ENCODE measurements around the gene RHPN2.
"Not testable (repeated sequence)": the region's sequence is repeated elsewhere in the genome, so short reads cannot be mapped to it uniquely, and the experiment has no call there.

Gene RHPN2

DNA sequence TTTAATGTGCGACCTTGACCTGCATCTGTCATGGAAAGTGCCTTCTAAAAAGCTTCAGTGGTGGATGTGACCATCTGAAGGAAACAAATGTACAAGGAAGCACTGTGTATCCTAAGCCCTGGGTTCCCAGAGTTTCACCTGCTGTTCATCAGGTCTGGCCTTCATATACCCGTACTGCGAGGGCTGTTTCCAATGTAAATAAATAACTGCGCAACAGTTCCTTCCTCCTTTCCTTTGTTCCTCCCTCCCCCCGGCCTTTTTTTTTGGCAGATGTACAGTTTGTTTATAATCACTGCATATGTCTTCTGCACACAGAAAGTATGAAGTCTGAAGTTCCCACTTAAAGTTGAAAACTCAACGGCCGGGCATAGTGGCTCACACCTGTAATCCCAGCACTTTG, 87.4 kb downstream of the RHPN2 start:
- H3K9me3 ChIP-seq (ENCODE audit: control insufficient read depth, insufficient read depth, low read length) = no peaks in the 10 kb centered on the region
- peaks cover 3% of the 10 kb centered on the region; the same call in 1 of the 2 replicates for H3K36me3 ChIP-seq (ENCODE audit: control insufficient read depth, insufficient read depth, low read length)
- H3K27ac ChIP-seq (ENCODE audit: low read length) = no peak overlapping the region
- H3K4me1 ChIP-seq (ENCODE audit: control insufficient read depth, insufficient read depth, low read length) = no peaks in the 10 kb centered on the region
- WGBS (ENCODE audit: insufficient coverage, insufficient read length) = no CpG with 5 or more reads among the region's 7 CpGs
- no peak overlapping the region for H3K4me3 ChIP-seq (ENCODE audit: low read length)
- no peaks in the 10 kb centered on the region for H3K27me3 ChIP-seq (ENCODE audit: control insufficient read depth, insufficient read depth, low read length)
- DNase-seq (ENCODE audit: low read depth, low spot score) = no peak

DNA sequence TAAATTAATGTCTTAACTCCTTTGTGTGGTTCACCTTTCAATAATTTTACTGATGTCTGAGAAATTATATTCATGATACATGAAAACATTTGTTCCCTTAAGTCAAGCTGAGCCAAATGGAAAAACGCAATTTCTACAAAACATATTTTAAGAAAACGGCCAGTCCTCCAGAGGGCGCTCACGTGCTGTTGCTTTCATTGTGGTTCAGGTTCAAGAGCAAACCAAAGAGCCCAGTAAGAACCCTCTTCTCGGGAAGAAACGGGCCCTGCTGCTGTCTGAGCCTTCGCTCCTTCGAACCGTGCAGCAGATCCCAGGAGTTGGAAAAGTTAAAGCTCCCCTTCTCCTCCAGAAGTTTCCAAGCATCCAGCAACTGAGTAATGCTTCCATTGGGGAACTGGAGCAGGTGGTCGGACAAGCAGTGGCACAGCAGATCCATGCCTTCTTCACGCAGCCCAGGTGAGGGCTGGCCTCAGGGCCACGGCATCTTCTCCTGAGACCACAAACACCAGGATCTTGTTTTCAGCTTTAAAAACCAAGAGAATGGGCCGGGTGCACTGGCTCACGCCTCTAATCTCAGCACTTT, 88.4 kb downstream of the RHPN2 start:
- Histone ChIP-seq H3K9me3 (ENCODE audit: control insufficient read depth, insufficient read depth, low read length) (no peaks in the 10 kb centered on the region), H3K4me3 (ENCODE audit: low read length) (no peak overlapping the region), H3K27me3 (ENCODE audit: control insufficient read depth, insufficient read depth, low read length) (no peaks in the 10 kb centered on the region), H3K36me3 (ENCODE audit: control insufficient read depth, insufficient read depth, low read length) (peaks cover 3% of the 10 kb centered on the region; the same call in 1 of the 2 replicates), H3K4me1 (ENCODE audit: control insufficient read depth, insufficient read depth, low read length) (no peaks in the 10 kb centered on the region), H3K27ac (ENCODE audit: low read length) (no peak overlapping the region)
- no CpG with 5 or more reads among the region's 14 CpGs for WGBS (ENCODE audit: insufficient coverage, insufficient read length)
- peak; percentile 54 for DNase-seq (ENCODE audit: low read depth, low spot score)

GRCh38 chr19:32971715-32972540, 92.8 kb downstream of the RHPN2 start, which contains the start of the genes CEP89 and FAAP24:
TSS of gene CEP89 (minus strand) at chr19:32971958. CDS start at chr19:32971874, 84 bp downstream.
TSS of gene FAAP24 (plus strand) at chr19:32972242. CDS start at chr19:32973197, 955 bp downstream.
- no CpG with 5 or more reads among the region's 57 CpGs for whole genome bisulfite sequencing (ENCODE audit: insufficient coverage, insufficient read length)
- peak; percentile 98 for DNase-seq (ENCODE audit: low read depth, low spot score)
- no peak within 1 kb of the TSS for H3K27ac ChIP-seq (ENCODE audit: low read length)

GRCh38 chr19:32971012-32971595, 93.6 kb downstream of the RHPN2 start:
- Histone ChIP-seq H3K4me1 (ENCODE audit: control insufficient read depth, insufficient read depth, low read length) (peaks cover 2% of the 10 kb centered on the region; the same call in 1 of the 2 replicates), H3K36me3 (ENCODE audit: control insufficient read depth, insufficient read depth, low read length) (peaks cover 3% of the 10 kb centered on the region; the same call in 1 of the 2 replicates), H3K27me3 (ENCODE audit: control insufficient read depth, insufficient read depth, low read length) (no peaks in the 10 kb centered on the region), H3K9me3 (ENCODE audit: control insufficient read depth, insufficient read depth, low read length) (no peaks in the 10 kb centered on the region), H3K4me3 (ENCODE audit: low read length) (peak overlapping the region; percentile 85; the same call in 1 of the 2 replicates), H3K27ac (ENCODE audit: low read length) (no peak overlapping the region)
- DNase-seq (ENCODE audit: low read depth, low spot score) = no peak
- no CpG with 5 or more reads among the region's 21 CpGs for WGBS (ENCODE audit: insufficient coverage, insufficient read length)

More at GRCh38 chr19:32971715-32972540, 92.8 kb downstream of the RHPN2 start, which contains the start of the genes CEP89 and FAAP24:
- H3K9me3 ChIP-seq (ENCODE audit: control insufficient read depth, insufficient read depth, low read length) = no peaks in the 10 kb centered on the region
- H3K27me3 ChIP-seq (ENCODE audit: control insufficient read depth, insufficient read depth, low read length) = no peaks in the 10 kb centered on the region
- H3K4me1 ChIP-seq (ENCODE audit: control insufficient read depth, insufficient read depth, low read length) = peaks cover 2% of the 10 kb centered on the region; the same call in 1 of the 2 replicates
- peak within 1 kb of the TSS; percentile 85; the same call in 1 of the 2 replicates for H3K4me3 ChIP-seq (ENCODE audit: low read length)
- H3K36me3 ChIP-seq (ENCODE audit: control insufficient read depth, insufficient read depth, low read length) = peaks cover 3% of the 10 kb centered on the region; the same call in 1 of the 2 replicates

GRCh38 chr19:32969549-32969948, 95.1 kb downstream of the RHPN2 start:
- peaks cover 3% of the 10 kb centered on the region; the same call in 1 of the 2 replicates for H3K36me3 ChIP-seq (ENCODE audit: control insufficient read depth, insufficient read depth, low read length)
- no peak overlapping the region for H3K4me3 ChIP-seq (ENCODE audit: low read length)
- no peaks in the 10 kb centered on the region for H3K27me3 ChIP-seq (ENCODE audit: control insufficient read depth, insufficient read depth, low read length)
- H3K9me3 ChIP-seq (ENCODE audit: control insufficient read depth, insufficient read depth, low read length) = no peaks in the 10 kb centered on the region
- no peak for DNase-seq (ENCODE audit: low read depth, low spot score)
- WGBS (ENCODE audit: insufficient coverage, insufficient read length) = no CpG with 5 or more reads among the region's 10 CpGs
- no peak overlapping the region for H3K27ac ChIP-seq (ENCODE audit: low read length)
- peaks cover 2% of the 10 kb centered on the region; the same call in 1 of the 2 replicates for H3K4me1 ChIP-seq (ENCODE audit: control insufficient read depth, insufficient read depth, low read length)

DNA sequence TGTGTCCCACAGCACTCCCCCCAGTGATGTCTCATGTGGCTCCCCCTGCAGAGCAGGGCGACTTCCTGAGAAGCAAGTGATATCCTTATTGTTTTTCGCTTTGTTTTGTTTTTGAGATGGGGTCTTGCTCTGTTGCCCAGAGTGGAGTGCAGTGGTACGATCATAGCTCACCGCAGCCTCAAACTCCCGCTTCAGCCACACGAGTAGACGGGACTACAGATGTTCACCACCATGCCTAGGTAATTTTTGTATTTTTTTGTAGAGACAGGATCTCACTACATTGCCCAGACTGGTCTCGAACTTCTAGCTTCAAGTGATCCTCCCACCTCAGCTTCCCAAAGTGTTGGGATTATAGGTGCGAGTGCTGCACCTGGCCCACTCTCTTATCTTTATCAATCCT, 97.9 kb downstream of the RHPN2 start:
- Histone ChIP-seq H3K27me3 (ENCODE audit: control insufficient read depth, insufficient read depth, low read length) (no peaks in the 10 kb centered on the region), H3K4me1 (ENCODE audit: control insufficient read depth, insufficient read depth, low read length) (peaks cover 2% of the 10 kb centered on the region; the same call in 1 of the 2 replicates), H3K9me3 (ENCODE audit: control insufficient read depth, insufficient read depth, low read length) (no peaks in the 10 kb centered on the region), H3K4me3 (ENCODE audit: low read length) (no peak overlapping the region), H3K36me3 (ENCODE audit: control insufficient read depth, insufficient read depth, low read length) (peaks cover 3% of the 10 kb centered on the region; the same call in 1 of the 2 replicates), H3K27ac (ENCODE audit: low read length) (no peak overlapping the region)
- no peak for DNase-seq (ENCODE audit: low read depth, low spot score)
- WGBS (ENCODE audit: insufficient coverage, insufficient read length) = no CpG with 5 or more reads among the region's 9 CpGs

DNA sequence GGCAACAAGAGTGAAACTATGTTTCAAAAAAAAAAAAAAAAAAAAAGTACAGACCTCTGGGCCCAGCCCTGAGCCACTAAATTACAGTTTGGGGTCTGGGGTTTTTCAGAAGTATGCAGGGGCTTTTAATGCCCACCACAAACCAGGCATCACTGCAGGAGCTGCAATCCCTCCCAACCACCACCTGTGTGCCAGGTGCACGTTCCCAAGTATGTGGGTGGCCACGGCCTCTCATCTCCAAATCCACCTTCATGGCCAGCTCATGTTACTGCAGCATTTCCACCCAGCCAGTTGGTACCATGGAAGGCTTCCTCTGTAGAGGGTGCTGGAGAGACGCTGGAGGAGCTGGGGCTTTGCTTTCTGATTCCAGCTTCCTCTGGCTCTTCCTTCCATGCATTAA, 119.4 kb downstream of the RHPN2 start:
- no CpG with 5 or more reads among the region's 3 CpGs for WGBS (ENCODE audit: insufficient coverage, insufficient read length)
- no peak overlapping the region for H3K27ac ChIP-seq (ENCODE audit: low read length)
- DNase-seq (ENCODE audit: low read depth, low spot score) = no peak
- H3K36me3 ChIP-seq (ENCODE audit: control insufficient read depth, insufficient read depth, low read length) = no peaks in the 10 kb centered on the region; the same call in 1 of the 2 replicates
- no peaks in the 10 kb centered on the region for H3K9me3 ChIP-seq (ENCODE audit: control insufficient read depth, insufficient read depth, low read length)
- no peaks in the 10 kb centered on the region for H3K4me1 ChIP-seq (ENCODE audit: control insufficient read depth, insufficient read depth, low read length)
- no peak overlapping the region for H3K4me3 ChIP-seq (ENCODE audit: low read length)
- no peaks in the 10 kb centered on the region for H3K27me3 ChIP-seq (ENCODE audit: control insufficient read depth, insufficient read depth, low read length)

- H3K36me3 ChIP-seq (ENCODE audit: control insufficient read depth, insufficient read depth, low read length); H3K4me1 ChIP-seq (ENCODE audit: control insufficient read depth, insufficient read depth, low read length); H3K27me3 ChIP-seq (ENCODE audit: control insufficient read depth, insufficient read depth, low read length); DNase-seq (ENCODE audit: low read depth, low spot score); H3K4me3 ChIP-seq (ENCODE audit: low read length); H3K9me3 ChIP-seq (ENCODE audit: control insufficient read depth, insufficient read depth, low read length); H3K27ac ChIP-seq (ENCODE audit: low read length): not testable (repeated sequence)
- no CpG with 5 or more reads among the region's 5 CpGs for WGBS (ENCODE audit: insufficient coverage, insufficient read length)
Observed at GRCh38 chr19:32941273-32941672, 123.4 kb downstream of the RHPN2 start.

- Histone ChIP-seq H3K27me3 (ENCODE audit: control insufficient read depth, insufficient read depth, low read length) (no peaks in the 10 kb centered on the region; the same call in 1 of the 2 replicates), H3K9me3 (ENCODE audit: control insufficient read depth, insufficient read depth, low read length) (no peaks in the 10 kb centered on the region), H3K4me3 (ENCODE audit: low read length) (no peak overlapping the region), H3K27ac (ENCODE audit: low read length) (no peak overlapping the region), H3K4me1 (ENCODE audit: control insufficient read depth, insufficient read depth, low read length) (no peaks in the 10 kb centered on the region), H3K36me3 (ENCODE audit: control insufficient read depth, insufficient read depth, low read length) (no peaks in the 10 kb centered on the region)
- DNase-seq (ENCODE audit: low read depth, low spot score) = no peak
- WGBS (ENCODE audit: insufficient coverage, insufficient read length) = no CpG with 5 or more reads among the region's 8 CpGs
Observed at GRCh38 chr19:32936065-32936464, 128.6 kb downstream of the RHPN2 start.

DNA sequence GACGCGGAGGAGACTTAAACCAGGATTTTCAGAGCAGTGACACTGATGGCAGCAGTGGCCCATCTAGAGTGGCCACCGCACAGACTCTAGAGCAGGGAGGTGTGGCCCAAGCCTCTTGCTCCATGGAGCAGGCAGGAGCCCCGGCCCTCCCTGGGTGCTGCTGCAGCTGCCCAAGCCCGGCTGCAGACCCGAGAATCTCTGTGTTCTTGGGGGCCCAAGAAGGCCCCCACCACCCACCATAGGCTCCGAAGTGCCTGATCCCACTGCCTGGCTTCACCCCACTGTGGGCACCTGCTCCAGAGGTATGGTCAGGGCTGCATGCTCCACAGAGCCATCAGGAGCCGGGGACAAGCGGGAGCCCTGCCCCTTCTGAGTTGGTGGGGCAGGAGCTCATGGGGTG, 129.1 kb downstream of the RHPN2 start:
- no peaks in the 10 kb centered on the region; the same call in 1 of the 2 replicates for H3K27me3 ChIP-seq (ENCODE audit: control insufficient read depth, insufficient read depth, low read length)
- WGBS (ENCODE audit: insufficient coverage, insufficient read length) = no CpG with 5 or more reads among the region's 9 CpGs
- no peaks in the 10 kb centered on the region for H3K36me3 ChIP-seq (ENCODE audit: control insufficient read depth, insufficient read depth, low read length)
- DNase-seq (ENCODE audit: low read depth, low spot score) = no peak
- no peaks in the 10 kb centered on the region for H3K4me1 ChIP-seq (ENCODE audit: control insufficient read depth, insufficient read depth, low read length)
- no peak overlapping the region for H3K27ac ChIP-seq (ENCODE audit: low read length)
- no peaks in the 10 kb centered on the region for H3K9me3 ChIP-seq (ENCODE audit: control insufficient read depth, insufficient read depth, low read length)
- H3K4me3 ChIP-seq (ENCODE audit: low read length) = no peak overlapping the region

Measured in iPS DF 6.9 (cell line).